ENCODE measurements around the gene FGF4. TPM values are rescaled to one million over a fixed set of nuclear protein-coding genes. Genes with fewer than 3 reads are reported as not detected.

The FGF4 gene
- not detected for total RNA-seq

GRCh38 chr11:69775163-69775755, at the start of gene FGF4:
TSS of gene FGF4 (minus strand) at chr11:69775341. CDS start at chr11:69775084, 257 bp downstream.
- no peak for ATAC-seq

DNA sequence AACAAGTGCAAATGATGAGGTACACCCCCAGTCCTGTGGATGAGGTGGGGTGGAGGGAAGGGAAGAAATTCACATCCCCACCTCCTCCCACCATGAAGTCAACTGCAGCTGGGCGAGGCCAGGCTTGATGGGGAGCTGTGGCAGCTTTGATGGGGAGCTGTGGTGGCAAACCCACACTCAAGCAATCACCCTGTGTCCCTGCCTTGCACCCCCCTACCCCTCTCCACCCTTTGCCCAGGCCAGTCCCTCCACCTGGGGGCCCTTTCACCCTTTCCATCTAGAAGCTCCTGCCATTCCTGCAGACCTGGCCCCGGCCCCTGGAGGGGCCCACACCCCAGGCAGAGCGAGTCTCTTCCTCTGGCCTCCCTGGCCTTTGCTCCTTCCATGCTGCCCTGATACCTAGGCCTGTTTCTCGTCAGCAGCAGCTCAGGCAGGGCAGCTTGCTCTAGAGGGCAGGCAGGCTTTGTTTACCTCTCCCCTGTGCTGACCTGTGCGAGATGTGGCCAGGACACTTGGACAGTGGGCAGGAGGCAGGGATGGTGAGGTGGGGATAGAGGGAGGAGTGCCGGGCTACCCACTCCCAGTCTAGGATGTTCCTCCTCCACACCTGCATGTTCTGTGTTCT, 48.6 kb upstream of the FGF4 start:
- no peak for ATAC-seq

DNA sequence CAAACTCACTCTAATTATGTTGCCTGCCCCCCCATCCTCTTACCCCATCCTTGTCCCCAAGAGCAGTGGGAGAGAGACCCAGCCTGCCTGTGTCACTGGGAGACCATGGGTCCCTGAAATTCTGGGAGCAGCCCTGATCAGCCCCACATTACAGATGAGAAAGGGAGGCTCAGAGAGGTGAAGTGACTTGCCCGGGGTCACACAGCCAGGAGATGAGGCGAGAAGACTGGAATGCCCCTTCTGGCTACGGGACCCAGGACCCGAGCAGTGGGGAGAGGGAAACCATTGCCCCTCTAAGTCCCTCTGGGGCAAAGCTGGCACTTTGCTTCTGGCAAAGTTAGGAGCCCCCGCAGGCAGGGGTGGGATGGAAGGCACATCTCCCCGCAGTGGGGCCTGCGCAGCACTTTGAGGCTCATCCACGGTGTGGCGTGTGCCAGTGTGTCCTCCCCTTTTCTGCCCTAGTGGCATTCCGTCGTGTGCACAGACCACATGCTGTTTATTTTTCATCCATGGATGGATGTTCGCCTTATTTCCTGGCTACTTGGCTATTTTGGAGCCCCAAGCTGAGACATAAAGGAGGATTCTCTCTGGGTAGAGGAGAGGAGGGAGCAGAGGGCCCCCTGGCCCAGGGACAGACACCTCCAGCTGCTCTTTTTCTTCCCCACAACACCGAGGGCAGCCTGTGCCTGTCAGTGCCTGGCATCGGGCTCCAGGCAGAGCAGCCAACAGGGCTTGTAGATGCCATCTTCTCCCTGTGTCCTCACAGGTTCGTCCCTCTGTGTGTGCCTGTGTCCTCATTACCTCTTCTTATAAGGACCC, 47.7 kb upstream of the FGF4 start:
- no peak for ATAC-seq

- no peak for ATAC-seq
These were observed 46.4 kb upstream of the FGF4 start for GRCh38 chr11:69821511-69822040.

DNA sequence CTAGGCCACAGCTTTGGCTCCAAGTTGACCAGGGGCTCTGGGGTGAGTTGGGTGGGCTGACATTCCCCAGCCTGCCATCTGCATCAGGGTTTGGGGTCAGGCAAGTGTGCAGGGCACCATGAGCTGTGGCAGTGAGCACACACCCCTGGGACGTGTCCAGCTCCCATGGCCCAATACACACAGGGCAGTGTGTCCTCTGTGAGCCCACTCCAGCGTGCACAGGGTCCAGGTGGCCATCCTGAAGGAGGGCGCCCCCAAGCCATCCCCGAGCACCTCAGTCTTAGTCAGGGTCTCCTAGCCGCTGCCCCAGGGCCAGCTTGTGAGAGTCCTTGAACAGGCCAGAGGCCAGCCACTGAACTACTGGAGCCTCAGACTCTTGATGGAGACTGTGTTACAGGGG, 45.3 kb upstream of the FGF4 start:
- ATAC-seq = no peak

- no peak for ATAC-seq
These were observed 44.5 kb upstream of the FGF4 start for GRCh38 chr11:69819541-69820070.

- no peak for ATAC-seq
These were observed 43.7 kb upstream of the FGF4 start, which contains the start of gene FGF3 for GRCh38 chr11:69818603-69819441. TSS of gene FGF3 (minus strand) at chr11:69819416. CDS start at chr11:69818933, 483 bp downstream.

GRCh38 chr11:69818231-69818602, 43.1 kb upstream of the FGF4 start:
- no peak for ATAC-seq

DNA sequence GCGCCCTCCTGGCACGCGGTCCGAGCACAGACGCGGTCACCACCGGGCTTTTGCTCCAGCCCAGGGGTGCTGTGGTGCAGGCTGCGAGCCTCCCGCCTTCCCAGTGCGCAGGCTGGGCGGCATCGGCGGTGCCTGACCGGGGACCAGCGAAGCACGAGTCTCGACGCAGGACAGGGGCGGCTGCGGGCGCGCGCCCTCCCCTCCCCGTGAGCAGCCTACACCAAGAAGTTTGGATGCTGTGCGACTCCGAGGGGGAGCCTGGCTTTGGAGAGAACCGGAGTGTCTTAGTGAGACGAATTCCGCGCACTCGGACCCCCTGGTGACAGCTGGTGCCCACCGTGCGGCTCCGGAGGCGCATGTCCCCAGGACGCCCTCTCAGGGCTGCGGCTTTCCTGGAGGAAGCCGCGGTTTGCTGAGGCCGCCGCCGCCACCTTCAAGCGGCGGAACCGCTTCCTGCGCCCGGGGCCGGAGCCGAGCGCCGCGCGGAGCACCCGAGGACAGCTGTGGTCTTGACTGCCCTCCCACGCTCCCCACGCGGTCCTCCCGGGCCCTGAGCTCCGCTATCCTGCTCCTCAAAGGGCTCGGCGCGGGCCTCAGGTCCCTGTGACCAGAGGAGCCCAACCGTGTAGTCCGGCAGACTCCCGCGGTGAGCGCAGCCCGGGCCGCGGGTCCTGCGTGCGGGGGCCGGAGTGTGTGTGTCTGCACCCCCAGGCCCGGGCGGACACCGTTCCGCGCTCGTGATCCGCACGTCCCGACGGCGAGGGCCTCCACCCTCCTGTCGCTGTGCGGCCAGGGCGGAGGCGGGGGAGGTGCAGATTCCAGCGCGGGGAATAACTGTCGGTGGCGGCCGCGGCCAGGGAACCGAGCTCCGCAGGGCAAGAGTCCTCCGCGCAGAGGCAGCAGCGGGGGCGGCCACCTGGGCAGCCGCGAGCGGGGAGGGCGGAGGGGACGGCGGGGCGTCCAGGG, 42.4 kb upstream of the FGF4 start:
- no peak for ATAC-seq

DNA sequence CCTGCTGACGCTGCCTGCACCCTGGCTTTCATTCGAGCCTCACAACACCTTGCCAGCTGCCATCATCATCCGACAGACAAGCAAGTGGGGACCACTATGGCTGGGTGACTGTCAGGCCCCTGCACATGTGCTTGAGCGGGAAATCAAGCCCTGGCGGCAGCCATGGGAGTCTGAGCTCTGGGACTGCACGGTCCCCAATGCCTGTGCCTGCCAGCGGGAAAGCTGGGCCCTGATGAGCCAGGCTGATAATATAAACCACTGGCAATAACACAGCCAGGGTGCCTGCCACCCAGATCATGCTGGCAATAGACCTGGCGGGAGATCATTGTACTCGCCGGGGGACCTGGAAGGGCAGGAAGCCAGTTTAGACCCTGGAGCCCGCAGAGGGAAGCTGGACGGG, 41.5 kb upstream of the FGF4 start:
- no peak for ATAC-seq

DNA sequence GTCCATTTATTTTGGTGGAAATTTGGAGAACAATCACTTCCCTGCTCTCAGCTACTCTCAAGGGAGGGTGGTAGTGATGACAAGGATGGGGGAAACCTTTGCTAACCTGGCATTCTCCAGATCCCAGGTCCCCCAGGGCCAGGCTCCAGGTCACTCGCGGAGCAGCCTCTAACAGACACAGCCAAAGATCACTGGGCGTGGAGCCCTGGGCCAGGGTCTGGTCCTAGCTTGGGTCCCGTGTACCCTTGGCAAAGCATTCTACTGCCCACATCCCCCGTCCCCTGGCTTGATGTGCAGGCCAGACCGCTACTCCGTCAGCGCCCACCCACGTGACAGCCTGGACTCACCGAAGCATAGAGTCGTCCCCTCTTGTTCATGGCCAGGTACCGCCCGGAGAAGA, 40.8 kb upstream of the FGF4 start:
- ATAC-seq = no peak

DNA sequence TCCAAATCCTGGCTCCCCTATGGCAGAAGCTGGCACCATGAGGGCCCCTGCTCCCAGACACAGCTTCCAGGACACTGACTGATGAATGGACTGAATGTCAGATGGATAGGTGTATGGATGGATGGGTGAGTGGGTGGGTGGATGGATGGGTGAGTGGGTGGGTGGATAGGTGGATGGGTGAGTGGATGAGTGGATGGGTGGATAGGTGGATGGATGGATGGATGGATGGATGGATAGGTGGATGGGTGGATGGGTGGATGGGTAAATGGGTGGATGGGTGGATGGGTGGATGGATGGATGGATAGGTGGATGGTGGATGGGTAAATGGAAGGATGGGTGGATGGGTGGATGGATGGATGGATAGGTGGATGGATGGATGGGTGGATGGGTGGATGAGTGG, 39.8 kb upstream of the FGF4 start:
- ATAC-seq = no peak

GRCh38 chr11:69814411-69814810, 39.3 kb upstream of the FGF4 start:
- no peak for ATAC-seq

DNA sequence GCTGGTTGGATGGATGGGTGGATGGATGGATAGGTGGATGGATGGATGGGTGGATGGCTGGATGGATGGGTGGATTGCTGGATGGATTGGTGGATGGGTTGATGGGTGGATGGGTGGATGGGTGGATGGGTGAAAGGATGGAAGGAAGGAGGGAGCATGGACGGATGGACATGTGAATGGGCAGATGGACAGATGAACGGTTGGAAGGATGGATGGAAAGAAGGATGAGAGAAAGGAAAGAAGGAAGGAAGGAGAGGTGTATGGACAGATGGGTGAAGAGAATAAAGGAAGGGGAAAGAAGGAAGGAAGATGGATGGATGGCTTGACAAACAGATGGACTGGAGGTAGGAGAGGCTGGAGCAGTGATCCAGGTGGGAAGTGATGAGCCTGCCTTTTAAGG, 38.7 kb upstream of the FGF4 start:
- no peak for ATAC-seq

DNA sequence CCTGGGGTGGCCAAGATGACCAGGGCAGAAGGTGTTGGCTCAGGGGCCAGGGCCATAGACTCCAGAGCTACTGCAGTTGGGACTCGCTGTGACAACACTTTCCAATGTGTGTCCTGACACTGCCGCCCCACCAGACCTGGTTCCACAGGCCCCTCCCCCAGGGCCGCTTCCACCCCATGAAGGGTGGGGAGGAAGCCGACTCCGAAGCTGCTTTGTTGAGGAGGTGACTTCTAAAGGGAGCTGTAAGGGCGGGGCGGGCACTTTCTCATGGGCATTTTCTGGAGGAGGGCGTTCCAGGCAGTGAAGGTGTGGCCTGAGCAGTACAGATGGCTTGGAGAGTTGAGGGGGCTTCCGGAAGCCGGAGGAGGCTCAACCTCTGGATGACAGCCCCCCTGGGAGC, 37.8 kb upstream of the FGF4 start:
- no peak for ATAC-seq

DNA sequence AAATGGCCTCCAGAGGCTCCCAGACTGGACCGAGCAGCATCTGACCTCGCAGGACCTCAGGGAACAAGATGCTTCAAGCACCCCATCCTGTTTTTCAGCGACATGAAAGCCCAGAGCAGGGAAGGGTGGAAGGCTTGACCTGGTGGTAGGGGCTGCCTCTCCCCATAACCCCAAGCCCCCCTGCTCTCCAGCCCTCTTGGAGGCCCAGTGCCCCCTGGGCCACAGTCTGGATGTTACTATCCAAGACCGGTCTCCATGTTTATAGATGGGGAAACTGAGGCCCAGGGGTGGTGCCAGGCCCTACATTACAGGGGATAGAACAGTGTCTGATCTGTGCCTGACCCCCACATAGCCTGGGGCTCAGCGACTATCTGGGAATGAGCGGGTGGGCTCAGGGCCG, 37.1 kb upstream of the FGF4 start:
- no peak for ATAC-seq

- ATAC-seq = no peak
These were observed 36.3 kb upstream of the FGF4 start for GRCh38 chr11:69811431-69811830.

GRCh38 chr11:69810289-69811118, 35.4 kb upstream of the FGF4 start:
- no peak for ATAC-seq

- ATAC-seq = no peak
These were observed 33.5 kb upstream of the FGF4 start for GRCh38 chr11:69808667-69809086.
